ENCODE data around the gene CARM1. TPM values are rescaled to one million over a fixed set of nuclear protein-coding genes. Genes with fewer than 3 reads are reported as not detected.

Gene CARM1
- total and polyA plus RNA-seq, 2 experiments from 2014 or later, result 43.3 to 118 TPM

- peaks cover 8% of the 10 kb centered on the region for H4K20me1 ChIP-seq (replicated peaks; ENCODE audit: insufficient read depth)
Observed at GRCh38 chr19:10892256-10892655, 20.9 kb downstream of the CARM1 start.

More at GRCh38 chr19:10892256-10892655, 20.9 kb downstream of the CARM1 start:
- no peak overlapping the region; the same call in 2 of the 3 replicates for H3K4me3 Mint-ChIP-seq
- H3K27ac Mint-ChIP-seq, result peak overlapping the region; percentile 77; the same call in 1 of the 2 replicates
- Histone ChIP-seq H3K4me2 (peak overlapping the region; percentile 66; the same call in 1 of the 2 replicates), H3F3A (replicated peaks; ENCODE audit: low read depth) (peaks cover 28% of the 10 kb centered on the region), H3K79me2 (replicated peaks; ENCODE audit: insufficient read depth) (peaks cover 89% of the 10 kb centered on the region), H2AFZ (no peak overlapping the region), H3K27me3 (ENCODE audit: insufficient read depth) (no peaks in the 10 kb centered on the region), H3K4me3 (no peak overlapping the region), H3K9me2 (ENCODE audit: insufficient read depth) (no peaks in the 10 kb centered on the region), H3K36me3 (ENCODE audit: insufficient read depth) (no peaks in the 10 kb centered on the region), H3K27ac (ENCODE audit: low read depth) (peak overlapping the region; percentile 90), H3K4me1 (ENCODE audit: insufficient read depth) (peaks cover 71% of the 10 kb centered on the region)
- peaks cover 14% of the 10 kb centered on the region for H3K27me3 Mint-ChIP-seq (ENCODE audit: insufficient read depth, low read depth, poor library complexity)
- no peaks in the 10 kb centered on the region for H3K36me3 Mint-ChIP-seq (ENCODE audit: low read depth)
- no peaks in the 10 kb centered on the region for H3K9me3 Mint-ChIP-seq
- H3K4me1 Mint-ChIP-seq, result peaks cover 69% of the 10 kb centered on the region
- no peak for TF ChIP-seq JUNB (IDR thresholded peaks at IDR 0.05; ENCODE audit: unreplicated experiment)
- TF ChIP-seq, protein P1, sequence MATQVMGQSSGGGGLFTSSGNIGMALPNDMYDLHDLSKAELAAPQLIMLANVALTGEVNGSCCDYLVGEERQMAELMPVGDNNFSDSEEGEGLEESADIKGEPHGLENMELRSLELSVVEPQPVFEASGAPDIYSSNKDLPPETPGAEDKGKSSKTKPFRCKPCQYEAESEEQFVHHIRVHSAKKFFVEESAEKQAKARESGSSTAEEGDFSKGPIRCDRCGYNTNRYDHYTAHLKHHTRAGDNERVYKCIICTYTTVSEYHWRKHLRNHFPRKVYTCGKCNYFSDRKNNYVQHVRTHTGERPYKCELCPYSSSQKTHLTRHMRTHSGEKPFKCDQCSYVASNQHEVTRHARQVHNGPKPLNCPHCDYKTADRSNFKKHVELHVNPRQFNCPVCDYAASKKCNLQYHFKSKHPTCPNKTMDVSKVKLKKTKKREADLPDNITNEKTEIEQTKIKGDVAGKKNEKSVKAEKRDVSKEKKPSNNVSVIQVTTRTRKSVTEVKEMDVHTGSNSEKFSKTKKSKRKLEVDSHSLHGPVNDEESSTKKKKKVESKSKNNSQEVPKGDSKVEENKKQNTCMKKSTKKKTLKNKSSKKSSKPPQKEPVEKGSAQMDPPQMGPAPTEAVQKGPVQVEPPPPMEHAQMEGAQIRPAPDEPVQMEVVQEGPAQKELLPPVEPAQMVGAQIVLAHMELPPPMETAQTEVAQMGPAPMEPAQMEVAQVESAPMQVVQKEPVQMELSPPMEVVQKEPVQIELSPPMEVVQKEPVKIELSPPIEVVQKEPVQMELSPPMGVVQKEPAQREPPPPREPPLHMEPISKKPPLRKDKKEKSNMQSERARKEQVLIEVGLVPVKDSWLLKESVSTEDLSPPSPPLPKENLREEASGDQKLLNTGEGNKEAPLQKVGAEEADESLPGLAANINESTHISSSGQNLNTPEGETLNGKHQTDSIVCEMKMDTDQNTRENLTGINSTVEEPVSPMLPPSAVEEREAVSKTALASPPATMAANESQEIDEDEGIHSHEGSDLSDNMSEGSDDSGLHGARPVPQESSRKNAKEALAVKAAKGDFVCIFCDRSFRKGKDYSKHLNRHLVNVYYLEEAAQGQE (IDR thresholded peaks at IDR 0.05; ENCODE audit: unreplicated experiment), result no peak
- no peak for TF ChIP-seq ZNF462 (CRISPR knock-in tag; IDR thresholded peaks at IDR 0.05)
- no peak for TF ChIP-seq CREB1 (CRISPR knock-in tag; IDR thresholded peaks at IDR 0.05; ENCODE audit: low read depth)
- TF ChIP-seq NANOG (IDR thresholded peaks at IDR 0.05; ENCODE audit: borderline replicate concordance), result no peak
- TF ChIP-seq ZNF331 (CRISPR knock-in tag; IDR thresholded peaks at IDR 0.05; ENCODE audit: low read depth), result no peak
- TF ChIP-seq POLR2AphosphoS5 (IDR thresholded peaks at IDR 0.05; ENCODE audit: low read depth), result no peak
- no peak for TF ChIP-seq ETS1 (IDR thresholded peaks at IDR 0.05)
- no peak for TF ChIP-seq CTCF (conservative IDR thresholded peaks at IDR 0.05; ENCODE audit: low read depth in 2 of 2)
- TF ChIP-seq EZH2phosphoT487 (IDR thresholded peaks at IDR 0.05; ENCODE audit: unreplicated experiment), result no peak
- no peak for TF ChIP-seq EZH2 (IDR thresholded peaks at IDR 0.05; ENCODE audit: low read depth, unreplicated experiment)
- no peak for TF ChIP-seq STAT1 (IDR thresholded peaks at IDR 0.05; ENCODE audit: unreplicated experiment)
- no peak for TF ChIP-seq ZNF114 (CRISPR knock-in tag; IDR thresholded peaks at IDR 0.05)
- ATAC-seq (no peak), DNase-seq (ENCODE audit: low spot score) (no peak)
